Measurements from ENCODE around the gene UBE2I. TPM values are rescaled to one million over a fixed set of nuclear protein-coding genes. Genes with fewer than 3 reads are reported as not detected.
A peak's percentile ranks its signal among the peaks of the same experiment; 100 is the strongest.

UBE2I gene
- polyA plus RNA-seq, 2 of the 4 experiments (the other 2 are of a cell fraction) = 170 to 208 TPM

GRCh38 chr16:1282324-1282973 lies 27.0 kb upstream of the UBE2I start:
- 71% methylated on average over 12 of the region's 17 CpGs for WGBS (ENCODE audit: missing lambda C conversion rate)
- no peak for ATAC-seq
- CTCF ChIA-PET = no interaction called here

GRCh38 chr16:1283296-1283695 lies 26.1 kb upstream of the UBE2I start:
- WGBS (ENCODE audit: missing lambda C conversion rate) = 73% methylated on average over 17 of the region's 17 CpGs
- H3K9me3 ChIP-seq = no peaks in the 10 kb centered on the region
- no peaks in the 10 kb centered on the region; the same call in 2 of the 3 replicates for H3K4me1 ChIP-seq
- H3K4me2 ChIP-seq = no peak overlapping the region
- FAIRE-seq = no peak
- no peak for ATAC-seq
- no peak for DNase-seq (ENCODE audit: low read depth in 1 of 2, low spot score in 1 of 2)
- CTCF ChIA-PET = no interaction called here
- POLR2A ChIA-PET = no interaction called here
- H3K4me3 ChIP-seq = no peak overlapping the region
- TF ChIP-seq RAD21 (conservative IDR thresholded peaks at IDR 0.05 in 1 of 2, IDR thresholded peaks at IDR 0.05 in 1 of 2) (no peak), HDAC2 (IDR thresholded peaks at IDR 0.05) (no peak), NR3C1 (IDR thresholded peaks at IDR 0.05) (no peak), ZSCAN20 (CRISPR knock-in tag; IDR thresholded peaks at IDR 0.05) (no peak), ESRRA (IDR thresholded peaks at IDR 0.05; ENCODE audit: borderline replicate concordance, low read length) (no peak), MYC (IDR thresholded peaks at IDR 0.05; ENCODE audit: borderline replicate concordance, low read length) (no peak), HEYL (CRISPR knock-in tag; IDR thresholded peaks at IDR 0.05) (no peak), SREBF2 (IDR thresholded peaks at IDR 0.05) (no peak), CHD4 (IDR thresholded peaks at IDR 0.05; ENCODE audit: borderline replicate concordance) (no peak), SMC3 (IDR thresholded peaks at IDR 0.05) (no peak)
- TF ChIP-seq, protein P1, sequence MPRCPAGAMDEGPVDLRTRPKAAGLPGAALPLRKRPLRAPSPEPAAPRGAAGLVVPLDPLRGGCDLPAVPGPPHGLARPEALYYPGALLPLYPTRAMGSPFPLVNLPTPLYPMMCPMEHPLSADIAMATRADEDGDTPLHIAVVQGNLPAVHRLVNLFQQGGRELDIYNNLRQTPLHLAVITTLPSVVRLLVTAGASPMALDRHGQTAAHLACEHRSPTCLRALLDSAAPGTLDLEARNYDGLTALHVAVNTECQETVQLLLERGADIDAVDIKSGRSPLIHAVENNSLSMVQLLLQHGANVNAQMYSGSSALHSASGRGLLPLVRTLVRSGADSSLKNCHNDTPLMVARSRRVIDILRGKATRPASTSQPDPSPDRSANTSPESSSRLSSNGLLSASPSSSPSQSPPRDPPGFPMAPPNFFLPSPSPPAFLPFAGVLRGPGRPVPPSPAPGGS (IDR thresholded peaks at IDR 0.05) = no peak
- no peak overlapping the region for H3K27ac ChIP-seq

More at GRCh38 chr16:1282324-1282973, 27.0 kb upstream of the UBE2I start:
- Histone ChIP-seq H3K27ac (no peak overlapping the region), H3K4me3 (no peak overlapping the region), H3K4me1 (no peaks in the 10 kb centered on the region), H3K9me3 (no peaks in the 10 kb centered on the region), H3K4me2 (no peak overlapping the region)
- no peak for FAIRE-seq
- no peak for DNase-seq (ENCODE audit: low read depth in 1 of 2, low spot score in 1 of 2)
- POLR2A ChIA-PET = interaction anchor here (0.6 kb wide), 1 partner anchor 278 kb away, joined by 3 read pairs; no protein-coding TSS in a partner anchor
- TF ChIP-seq REST (IDR thresholded peaks at IDR 0.05) (no peak), NFE2L2 (conservative IDR thresholded peaks at IDR 0.05; ENCODE audit: low read length) (no peak), RAD21 (conservative IDR thresholded peaks at IDR 0.05 in 1 of 2, IDR thresholded peaks at IDR 0.05 in 1 of 2) (no peak), EHMT2 (IDR thresholded peaks at IDR 0.05; ENCODE audit: low read depth) (no peak), HEYL (CRISPR knock-in tag; IDR thresholded peaks at IDR 0.05) (no peak), NPAS2 (CRISPR knock-in tag; IDR thresholded peaks at IDR 0.05; ENCODE audit: borderline replicate concordance) (no peak), CBX8 (IDR thresholded peaks at IDR 0.05) (no peak), RCOR1 (IDR thresholded peaks at IDR 0.05; ENCODE audit: low read depth, low read length) (no peak), CEBPB (IDR thresholded peaks at IDR 0.05) (no peak)

DNA sequence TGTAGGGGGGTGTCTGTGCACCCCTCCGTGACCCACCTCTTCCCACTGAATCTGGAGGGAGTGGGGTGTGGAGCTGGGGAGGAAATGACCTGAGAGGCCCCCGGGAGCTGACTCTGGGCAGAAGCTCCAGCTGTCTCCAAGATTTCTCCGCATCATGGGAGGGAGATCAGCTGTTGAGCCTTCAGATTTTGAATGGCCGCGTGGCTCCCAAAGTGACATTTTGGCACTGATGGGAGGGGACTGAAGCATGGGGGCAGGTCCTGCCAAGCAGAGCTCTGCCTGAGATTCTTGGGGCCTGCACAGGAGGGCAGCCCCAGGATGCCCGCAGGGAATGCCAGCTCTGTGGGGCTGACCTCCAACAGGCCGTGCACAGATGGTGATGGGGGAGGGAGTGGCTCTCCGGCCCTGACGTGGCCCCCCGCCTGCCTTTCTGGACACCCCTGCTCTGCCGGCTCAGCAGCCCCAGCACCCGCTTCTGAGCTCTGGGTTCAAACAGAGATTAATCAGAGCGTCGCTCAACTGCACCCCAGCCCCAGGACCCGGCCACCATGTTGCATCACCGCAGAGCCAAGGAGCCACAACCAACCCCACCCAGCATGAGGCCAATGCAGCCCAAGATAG lies 25.3 kb upstream of the UBE2I start:
- ATAC-seq (0 out of 6 replicates have a peak, but pooled peaks have one; percentile 10), FAIRE-seq (no peak), DNase-seq (ENCODE audit: low read depth in 1 of 2, low spot score in 1 of 2) (no peak)
- Histone ChIP-seq H3K9me3 (no peaks in the 10 kb centered on the region), H3K4me1 (peaks cover 5% of the 10 kb centered on the region; the same call in 1 of the 3 replicates), H3K4me3 (no peak overlapping the region), H3K4me2 (no peak overlapping the region), H3K27ac (no peak overlapping the region)
- WGBS (ENCODE audit: missing lambda C conversion rate) = 74% methylated on average over 11 of the region's 16 CpGs
- POLR2A ChIA-PET = no interaction called here
- TF ChIP-seq NR3C1 (IDR thresholded peaks at IDR 0.05) (no peak), RAD21 (conservative IDR thresholded peaks at IDR 0.05 in 1 of 2, IDR thresholded peaks at IDR 0.05 in 1 of 2) (no peak), FOSL2 (IDR thresholded peaks at IDR 0.05) (no peak), FOSL2 (CRISPR knock-in tag; IDR thresholded peaks at IDR 0.05) (no peak), POLR2AphosphoS2 (conservative IDR thresholded peaks at IDR 0.05; ENCODE audit: low read length) (no peak), NPAS2 (CRISPR knock-in tag; IDR thresholded peaks at IDR 0.05; ENCODE audit: borderline replicate concordance) (no peak), E2F6 (IDR thresholded peaks at IDR 0.05; ENCODE audit: borderline replicate concordance, low read depth) (no peak)
- CTCF ChIA-PET = no interaction called here
